Tibial artery (tissue), 4 donors: ENCODE data around the gene LANCL3.

Source experiments
- DNase-seq, 2 donors: peaks; one replicate each; pipeline ENCODE4 v3.0.0-alpha.2; 2019
- H3K27ac ChIP-seq, 2 donors: fragments of 200-600 bp; sonication (generic) in 1 of 2; 1 replicate in 1 of 2; 2 replicates in 1 of 2; pipeline ENCODE4 v1.5.1; 2018 to 2019; ENCODE audit warnings: mild to moderate bottlenecking in 1 of 2
- H3K27me3 ChIP-seq, 2 donors: fragments of 200-600 bp; sonication (generic) in 1 of 2; one replicate each; pipeline versions ENCODE4 v1.5.1 to v1.6.0; 2016 to 2019
- H3K36me3 ChIP-seq, 3 donors: fragments of 200-600 bp; sonication (generic) in 2 of 3; one replicate each; pipeline ENCODE4 v1.5.1; 2016 to 2019; ENCODE audit warnings: mild to moderate bottlenecking in 2 of 3
- H3K4me1 ChIP-seq, 4 donors: fragments of 200-600 bp; sonication (generic) in 2 of 4; 1 replicate in 3 of 4; 2 replicates in 1 of 4; pipeline ENCODE4 v1.5.1; 2016 to 2019
- H3K4me3 ChIP-seq, 2 donors: fragments of 200-600 bp; sonication (generic) in 1 of 2; 1 replicate in 1 of 2; 2 replicates in 1 of 2; pipeline ENCODE4 v1.5.1; 2018 to 2019; ENCODE audit warnings: mild to moderate bottlenecking in 2 of 2
- H3K9me3 ChIP-seq, 3 donors: fragments of 200-600 bp; sonication (generic) in 1 of 3; one replicate each; pipeline ENCODE4 v1.5.1; 2016 to 2019
- CTCF ChIP-seq, 2 experiments: fragments of 200-600 bp in 1 of 2; fragments of 450-650 bp in 1 of 2; IDR thresholded peaks; one replicate each; pipeline ENCODE4 v1.5.1; 2017 to 2019; ENCODE audit warnings: antibody characterized with exemption in 2 of 2, mild to moderate bottlenecking in 1 of 2, moderate library complexity in 1 of 2
- intact Hi-C: fragments of 100-400 bp; cut with DNase I; formaldehyde crosslinking; loops from one replicate; pipeline ENCODE4 v1.15.0; 2023; ENCODE audit warnings: low total_unique reads

Gene LANCL3

GRCh38 chrX:37667141-37667540 is 95.7 kb downstream of the LANCL3 start:
- H3K4me1 ChIP-seq = no peaks in the 10 kb centered on the region
- no peak overlapping the region for H3K27ac ChIP-seq
- H3K9me3 ChIP-seq = no peaks in the 10 kb centered on the region
- H3K36me3 ChIP-seq = no peaks in the 10 kb centered on the region
- intact Hi-C loops = no loop called here
- no peak for TF ChIP-seq CTCF (IDR thresholded peaks at IDR 0.05)
- no peaks in the 10 kb centered on the region for H3K27me3 ChIP-seq
- DNase-seq = no peak
- H3K4me3 ChIP-seq = no peak overlapping the region

DNA sequence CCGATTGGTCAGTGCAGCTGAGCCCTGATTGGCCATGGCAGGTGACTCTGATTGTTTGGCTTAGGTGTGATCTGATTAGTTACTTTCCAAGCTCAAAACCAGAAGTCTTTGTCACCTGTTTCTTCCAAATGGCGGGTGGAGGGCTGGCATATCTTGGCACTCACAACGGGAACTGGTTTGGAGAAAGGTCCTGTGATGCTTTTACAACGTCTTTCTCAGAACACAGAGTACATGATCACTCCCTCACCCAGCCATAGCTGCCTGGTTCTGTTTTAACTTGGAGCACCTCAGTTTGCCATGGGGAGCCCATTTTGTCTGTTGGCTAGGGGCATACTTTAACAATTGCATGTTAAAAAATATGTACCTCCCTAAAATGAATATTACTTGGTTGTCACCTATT is 101.1 kb downstream of the LANCL3 start:
- no peak for TF ChIP-seq CTCF (IDR thresholded peaks at IDR 0.05)
- no peak overlapping the region for H3K4me3 ChIP-seq

GRCh38 chrX:37676811-37677210 is 105.3 kb downstream of the LANCL3 start:
- H3K4me3 ChIP-seq = no peak overlapping the region
- H3K27me3 ChIP-seq = no peaks in the 10 kb centered on the region
- intact Hi-C loops = no loop called here
- no peak for TF ChIP-seq CTCF (IDR thresholded peaks at IDR 0.05)
- no peaks in the 10 kb centered on the region for H3K9me3 ChIP-seq
- H3K36me3 ChIP-seq = no peaks in the 10 kb centered on the region
- no peak overlapping the region for H3K27ac ChIP-seq
- no peak for DNase-seq
- H3K4me1 ChIP-seq = no peaks in the 10 kb centered on the region

More for the DNA sequence above, 101.1 kb downstream of the LANCL3 start:
- Histone ChIP-seq H3K9me3 (no peaks in the 10 kb centered on the region), H3K27me3 (no peaks in the 10 kb centered on the region), H3K27ac (no peak overlapping the region), H3K36me3 (no peaks in the 10 kb centered on the region), H3K4me1 (no peaks in the 10 kb centered on the region)
- intact Hi-C loops = no loop called here
- no peak for DNase-seq

DNA sequence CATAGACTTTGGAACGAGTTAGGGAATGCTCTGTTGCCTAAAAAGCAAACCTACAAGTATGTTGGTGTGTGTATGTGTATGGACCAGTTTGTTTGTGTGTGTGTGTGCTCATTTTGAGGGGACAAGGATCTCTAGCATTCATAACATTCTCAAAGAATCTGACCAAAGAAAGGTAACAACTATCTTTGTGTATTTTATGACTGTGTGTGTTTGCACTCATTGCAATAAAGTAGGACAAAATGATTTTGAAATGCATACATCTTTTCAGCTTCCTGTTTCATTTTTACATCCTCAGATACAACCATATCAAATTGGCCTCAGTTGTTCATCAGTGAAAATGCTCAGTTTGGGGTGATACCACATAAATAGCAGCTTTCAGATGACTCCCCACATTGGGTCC is 105.8 kb downstream of the LANCL3 start:
- H3K27me3 ChIP-seq = no peaks in the 10 kb centered on the region
- no peak for TF ChIP-seq CTCF (IDR thresholded peaks at IDR 0.05)
- H3K4me3 ChIP-seq = no peak overlapping the region
- no peaks in the 10 kb centered on the region for H3K9me3 ChIP-seq
- intact Hi-C loops = no loop called here
- H3K4me1 ChIP-seq = no peaks in the 10 kb centered on the region
- no peak overlapping the region for H3K27ac ChIP-seq
- no peaks in the 10 kb centered on the region for H3K36me3 ChIP-seq
- no peak for DNase-seq

GRCh38 chrX:37677765-37678164 is 106.3 kb downstream of the LANCL3 start:
- no peak overlapping the region for H3K4me3 ChIP-seq
- no peak for TF ChIP-seq CTCF (IDR thresholded peaks at IDR 0.05)

GRCh38 chrX:37678574-37678973 is 107.1 kb downstream of the LANCL3 start:
- no peak for DNase-seq
- Histone ChIP-seq H3K4me3 (no peak overlapping the region), H3K9me3 (no peaks in the 10 kb centered on the region), H3K27ac (no peak overlapping the region), H3K36me3 (no peaks in the 10 kb centered on the region), H3K27me3 (no peaks in the 10 kb centered on the region), H3K4me1 (no peaks in the 10 kb centered on the region)
- intact Hi-C loops = no loop called here
- no peak for TF ChIP-seq CTCF (IDR thresholded peaks at IDR 0.05)

More at GRCh38 chrX:37677765-37678164, 106.3 kb downstream of the LANCL3 start:
- intact Hi-C loops = no loop called here
- Histone ChIP-seq H3K27me3 (no peaks in the 10 kb centered on the region), H3K27ac (no peak overlapping the region), H3K36me3 (no peaks in the 10 kb centered on the region), H3K4me1 (no peaks in the 10 kb centered on the region), H3K9me3 (no peaks in the 10 kb centered on the region)
- no peak for DNase-seq
